Measurements from ENCODE around the gene TRPC5OS. TPM values are rescaled to one million over a fixed set of nuclear protein-coding genes. Genes with fewer than 3 reads are reported as not detected.
A peak's percentile ranks its signal among the peaks of the same experiment; 100 is the strongest.

TRPC5OS gene
- total and polyA plus RNA-seq, 2 of the 4 experiments (the other 2 are of a cell fraction): not detected

- Histone ChIP-seq H3K4me3 (ENCODE audit: insufficient read depth, low read depth, low read length) (no peak overlapping the region), H3K23ac (ENCODE audit: low read depth, low read length) (peak overlapping the region; percentile 28), H2BK120ac (ENCODE audit: low read depth, low read length) (peak overlapping the region; percentile 76), H2BK15ac (ENCODE audit: low read depth, low read length) (no peak overlapping the region), H3K4ac (ENCODE audit: low read depth, low read length) (peak overlapping the region; percentile 55), H3K27me3 (ENCODE audit: control insufficient read depth, insufficient read depth, low read length) (peaks cover 2% of the 10 kb centered on the region; the same call in 1 of the 2 replicates), H2AK9ac (replicated peaks; ENCODE audit: low read depth, low read length, poor library complexity) (no peak overlapping the region), H4K5ac (ENCODE audit: low read depth, low read length) (no peak overlapping the region), H3K56ac (ENCODE audit: extremely low read depth, insufficient read depth, low read length) (no peak overlapping the region), H3K4me1 (ENCODE audit: control insufficient read depth, insufficient read depth, low read length) (no peaks in the 10 kb centered on the region), H2AK5ac (ENCODE audit: low read depth, low read length) (no peak overlapping the region), H3K9me3 (ENCODE audit: control insufficient read depth, insufficient read depth, low read length) (no peaks in the 10 kb centered on the region), H3K14ac (replicated peaks; ENCODE audit: low read depth, low read length) (no peak overlapping the region), H3K27ac (ENCODE audit: insufficient read depth, low read length) (peak overlapping the region; percentile 69; the same call in 1 of the 2 replicates), H3K4me2 (ENCODE audit: low read depth, low read length) (no peak overlapping the region), H3K79me1 (ENCODE audit: low read depth in 1 of 2, low read length in 2 of 2) (no peaks in the 10 kb centered on the region), H3K36me3 (ENCODE audit: control insufficient read depth, insufficient read depth, low read length) (no peaks in the 10 kb centered on the region), H4K20me1 (ENCODE audit: insufficient read depth, low read length) (no peaks in the 10 kb centered on the region), H3K18ac (ENCODE audit: low read depth, low read length) (0 out of 2 replicates have a peak overlapping the region, but pooled peaks have one; percentile 8), H3K9ac (ENCODE audit: low read depth, low read length) (no peak overlapping the region), H4K8ac (ENCODE audit: low read depth in 2 of 2, low read length in 2 of 2) (peak overlapping the region; percentile 45 to 53; a peak in 3 of 4 replicates), H2BK5ac (ENCODE audit: low read depth, low read length, poor library complexity, severe bottlenecking) (no peak overlapping the region), H3K9me1 (ENCODE audit: insufficient read depth, low read length) (no peaks in the 10 kb centered on the region), H2AFZ (replicated peaks; ENCODE audit: low read length, poor library complexity) (peak overlapping the region; percentile 16), H2BK20ac (ENCODE audit: low read depth, low read length) (peak overlapping the region; percentile 74), H4K91ac (ENCODE audit: insufficient read depth, low read depth, low read length) (peak overlapping the region; percentile 37; the same call in 1 of the 2 replicates)
- 40 to 100% methylated on average over 1 of the region's 7 CpGs for WGBS, 2 experiments (ENCODE audit: extremely low coverage in 2 of 2, insufficient read length in 1 of 2)
- TF ChIP-seq USF2 (IDR thresholded peaks at IDR 0.05; ENCODE audit: low read depth, low read length) (no peak), POLR2A (IDR thresholded peaks at IDR 0.05; ENCODE audit: low read depth, low read length) (no peak), CEBPB (IDR thresholded peaks at IDR 0.05; ENCODE audit: low read depth, low read length) (peak; percentile 29; the same call in 1 of the 2 replicates), NFE2L2 (IDR thresholded peaks at IDR 0.05; ENCODE audit: low read depth, low read length) (no peak)
- ChIA-PET CTCF (interaction anchor here (0.7 kb wide), 1 partner anchor 99 kb away, joined by 3 read pairs; no protein-coding TSS in a partner anchor), POLR2A (ENCODE audit: unreplicated experiment) (no interaction called here)
- BruUV-seq (replicated peaks): no TSS peak
- intact Hi-C loops (cut with micrococcal nuclease) (no loop called here), in situ Hi-C loops (cut with MboI; ENCODE audit: low sequenced_read_pairs) (no loop called here), dilution Hi-C loops (cut with HindIII; ENCODE audit: low sequenced_read_pairs, unreplicated experiment) (no loop called here)
- DNase-seq (peak; percentile 55), ATAC-seq (ENCODE audit: low read depth) (peak; percentile 63)
These were observed 38.6 kb downstream of the TRPC5OS start for GRCh38 chrX:111914398-111915090.
